Measurements from ENCODE around the gene EXPH5. TPM values are rescaled to one million over a fixed set of nuclear protein-coding genes. Genes with fewer than 3 reads are reported as not detected.
"Not testable (repeated sequence)": the region's sequence is repeated elsewhere in the genome, so short reads cannot be mapped to it uniquely, and the experiment has no call there.

Gene EXPH5
- total RNA-seq, 1 experiment from 2014 or later, result 0.12 TPM

GRCh38 chr11:108606070-108606469 is 12.5 kb upstream of the EXPH5 start:
- DNase-seq (ENCODE audit: low read depth), result no peak

- DNase-seq (ENCODE audit: low read depth), result not testable (repeated sequence)
Measured at GRCh38 chr11:108602818-108603217, 9.2 kb upstream of the EXPH5 start.

GRCh38 chr11:108601150-108601549 is 7.6 kb upstream of the EXPH5 start:
- no peak for DNase-seq (ENCODE audit: low read depth)

- no peak for DNase-seq (ENCODE audit: low read depth)
Measured at GRCh38 chr11:108599978-108600377, 6.4 kb upstream of the EXPH5 start.

- DNase-seq (ENCODE audit: low read depth), result no peak
Measured at GRCh38 chr11:108597736-108598355, 4.3 kb upstream of the EXPH5 start.

- no peak for DNase-seq (ENCODE audit: low read depth)
Measured at GRCh38 chr11:108596701-108597100, 3.1 kb upstream of the EXPH5 start.

- DNase-seq (ENCODE audit: low read depth), result no peak
Measured at GRCh38 chr11:108593923-108594434, 411 bp upstream of the EXPH5 start.

- DNase-seq (ENCODE audit: low read depth), result no peak
Measured at GRCh38 chr11:108592591-108593213, 866 bp downstream of the EXPH5 start.

- DNase-seq (ENCODE audit: low read depth), result no peak
Measured at GRCh38 chr11:108591893-108592292, 1.7 kb downstream of the EXPH5 start.

- DNase-seq (ENCODE audit: low read depth), result peak; percentile 6
Measured at GRCh38 chr11:108589136-108589535, 4.4 kb downstream of the EXPH5 start.

- DNase-seq (ENCODE audit: low read depth), result no peak
Measured at GRCh38 chr11:108588287-108588686, 5.3 kb downstream of the EXPH5 start.

GRCh38 chr11:108587109-108587508 is 6.5 kb downstream of the EXPH5 start:
- no peak for DNase-seq (ENCODE audit: low read depth)

- DNase-seq (ENCODE audit: low read depth), result no peak
Measured at GRCh38 chr11:108586600-108586999, 7.0 kb downstream of the EXPH5 start.

- DNase-seq (ENCODE audit: low read depth), result not testable (repeated sequence)
Measured at GRCh38 chr11:108586185-108586584, 7.4 kb downstream of the EXPH5 start.

- DNase-seq (ENCODE audit: low read depth), result no peak
Measured at GRCh38 chr11:108584973-108585372, 8.6 kb downstream of the EXPH5 start.

GRCh38 chr11:108580645-108581044 is 12.9 kb downstream of the EXPH5 start:
- DNase-seq (ENCODE audit: low read depth), result no peak

- no peak for DNase-seq (ENCODE audit: low read depth)
Measured at GRCh38 chr11:108580043-108580442, 13.5 kb downstream of the EXPH5 start.

GRCh38 chr11:108576523-108576922 is 17.0 kb downstream of the EXPH5 start:
- no peak for DNase-seq (ENCODE audit: low read depth)

- DNase-seq (ENCODE audit: low read depth), result no peak
Measured at GRCh38 chr11:108574675-108575074, 18.9 kb downstream of the EXPH5 start.

GRCh38 chr11:108571001-108571400 is 22.6 kb downstream of the EXPH5 start:
- peak; percentile 12 for DNase-seq (ENCODE audit: low read depth)

GRCh38 chr11:108569896-108570295 is 23.7 kb downstream of the EXPH5 start:
- DNase-seq (ENCODE audit: low read depth), result no peak

GRCh38 chr11:108568195-108568858 is 25.2 kb downstream of the EXPH5 start:
- no peak for DNase-seq (ENCODE audit: low read depth)

GRCh38 chr11:108565653-108566052 is 27.9 kb downstream of the EXPH5 start:
- no peak for DNase-seq (ENCODE audit: low read depth)
